Mammary epithelial cell (primary cell): ENCODE data around the gene LRCH1.

ENCODE experiments used
- CTCF ChIP-seq, 2 donors: IDR thresholded peaks in 1 of 2; conservative IDR thresholded peaks in 1 of 2; 2 replicates each; pipeline ENCODE4 v1.5.1; 2011 to 2012; ENCODE audit warnings: inconsistent platforms in 2 of 2, low read length in 2 of 2, mild to moderate bottlenecking in 2 of 2, control low read depth in 1 of 2, low read depth in 1 of 2; ENCODE audit not compliant: insufficient read depth in 1 of 2; ENCODE audit errors: extremely low read depth in 1 of 2
- EZH2 ChIP-seq: IDR thresholded peaks from 2 replicates; pipeline ENCODE4 v1.6.1; 2012; ENCODE audit warnings: low read length, inconsistent platforms, borderline replicate concordance

GRCh38 chr13:46782066-46782465, 229.1 kb downstream of the LRCH1 start:
- TF ChIP-seq CTCF (conservative IDR thresholded peaks at IDR 0.05 in 1 of 2, IDR thresholded peaks at IDR 0.05 in 1 of 2; ENCODE audit: extremely low read depth in 1 of 2, insufficient read depth in 1 of 2, low read depth in 1 of 2, low read length in 2 of 2) (no peak), EZH2 (no peak)
